Thoracic aorta (tissue), 2 donors: Measurements from ENCODE around the gene RRAS2. TPM values are rescaled to one million over a fixed set of nuclear protein-coding genes. Genes with fewer than 3 reads are reported as not detected.

Source experiments
- ATAC-seq: fragments of 150-250 bp; one replicate; pipeline ENCODE4 v1.8.0; 2017; ENCODE audit warnings: low read depth; ENCODE audit not compliant: insufficient number of reproducible peaks, low FRiP score
- DNase-seq: peaks from one replicate; pipeline ENCODE4 v3.0.0-alpha.2; 2020; ENCODE audit warnings: low spot score
- H3K27ac ChIP-seq, 2 donors: fragments of 200-600 bp; sonication (generic); 1 replicate in 1 of 2; 2 replicates in 1 of 2; pipeline ENCODE4 v1.5.1; 2016; ENCODE audit warnings: mild to moderate bottlenecking in 2 of 2, moderate library complexity in 2 of 2
- H3K27me3 ChIP-seq: fragments of 200-600 bp; sonication (generic); replicated peaks from 2 replicates; pipeline ENCODE4 v1.6.0; 2016; ENCODE audit warnings: mild to moderate bottlenecking; ENCODE audit not compliant: insufficient read depth
- H3K36me3 ChIP-seq: fragments of 200-600 bp; sonication (generic); one replicate; pipeline ENCODE4 v1.5.1; 2016
- H3K4me1 ChIP-seq, 2 donors: fragments of 200-600 bp; sonication (generic); 1 replicate in 1 of 2; 2 replicates in 1 of 2; pipeline versions ENCODE4 v1.5.1 to v1.6.0; 2016; ENCODE audit warnings: low read depth in 2 of 2, mild to moderate bottlenecking in 1 of 2; ENCODE audit not compliant: control insufficient read depth in 1 of 2
- H3K4me3 ChIP-seq: fragments of 200-600 bp; sonication (generic); 2 replicates; pipeline ENCODE4 v1.5.1; 2016; ENCODE audit warnings: mild to moderate bottlenecking
- H3K9me3 ChIP-seq: fragments of 200-600 bp; sonication (generic); 2 replicates; pipeline ENCODE4 v1.5.1; 2016
- total RNA-seq, 2 donors: library from RNA; depleted of rRNA; stranded (reverse); fragments of >200 nt; gene quantifications; one replicate each; pipeline versions ENCODE4 v1.1.0 to v1.2.3, GENCODE V29; 2016
- TF ChIP-seq, protein P1 (sequence below): fragments of 200-600 bp; sonication (generic); IDR thresholded peaks from one replicate; pipeline ENCODE4 v1.5.1; 2019; ENCODE audit warnings: antibody characterized with exemption

The RRAS2 gene
- total RNA-seq, 2 donors from 2014 or later, result 39.4 to 47.8 TPM

- no peaks in the 10 kb centered on the region for H3K27me3 ChIP-seq
- peak overlapping the region in 1 of 2 donors; percentile 30 for H3K27ac ChIP-seq
- DNase-seq (no peak), ATAC-seq (no peak)
- H3K9me3 ChIP-seq, result no peaks in the 10 kb centered on the region
- H3K4me1 ChIP-seq, result peaks cover 24 to 57% of the 10 kb centered on the region in 2 donors
- TF ChIP-seq, protein P1, sequence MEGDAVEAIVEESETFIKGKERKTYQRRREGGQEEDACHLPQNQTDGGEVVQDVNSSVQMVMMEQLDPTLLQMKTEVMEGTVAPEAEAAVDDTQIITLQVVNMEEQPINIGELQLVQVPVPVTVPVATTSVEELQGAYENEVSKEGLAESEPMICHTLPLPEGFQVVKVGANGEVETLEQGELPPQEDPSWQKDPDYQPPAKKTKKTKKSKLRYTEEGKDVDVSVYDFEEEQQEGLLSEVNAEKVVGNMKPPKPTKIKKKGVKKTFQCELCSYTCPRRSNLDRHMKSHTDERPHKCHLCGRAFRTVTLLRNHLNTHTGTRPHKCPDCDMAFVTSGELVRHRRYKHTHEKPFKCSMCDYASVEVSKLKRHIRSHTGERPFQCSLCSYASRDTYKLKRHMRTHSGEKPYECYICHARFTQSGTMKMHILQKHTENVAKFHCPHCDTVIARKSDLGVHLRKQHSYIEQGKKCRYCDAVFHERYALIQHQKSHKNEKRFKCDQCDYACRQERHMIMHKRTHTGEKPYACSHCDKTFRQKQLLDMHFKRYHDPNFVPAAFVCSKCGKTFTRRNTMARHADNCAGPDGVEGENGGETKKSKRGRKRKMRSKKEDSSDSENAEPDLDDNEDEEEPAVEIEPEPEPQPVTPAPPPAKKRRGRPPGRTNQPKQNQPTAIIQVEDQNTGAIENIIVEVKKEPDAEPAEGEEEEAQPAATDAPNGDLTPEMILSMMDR, result no peak
- H3K4me3 ChIP-seq, result no peak overlapping the region
- no peaks in the 10 kb centered on the region for H3K36me3 ChIP-seq
Measured at GRCh38 chr11:14371249-14371648, 12.3 kb upstream of the RRAS2 start.

GRCh38 chr11:14370496-14370895 lies 11.5 kb upstream of the RRAS2 start:
- H3K36me3 ChIP-seq, result no peaks in the 10 kb centered on the region
- H3K4me1 ChIP-seq, result peaks cover 23 to 50% of the 10 kb centered on the region in 2 donors
- TF ChIP-seq, protein P1, result no peak
- H3K27me3 ChIP-seq, result no peaks in the 10 kb centered on the region
- DNase-seq (no peak), ATAC-seq (no peak)
- H3K27ac ChIP-seq, result peak overlapping the region in 1 of 2 donors; percentile 30
- H3K9me3 ChIP-seq, result no peaks in the 10 kb centered on the region
- no peak overlapping the region for H3K4me3 ChIP-seq

DNA sequence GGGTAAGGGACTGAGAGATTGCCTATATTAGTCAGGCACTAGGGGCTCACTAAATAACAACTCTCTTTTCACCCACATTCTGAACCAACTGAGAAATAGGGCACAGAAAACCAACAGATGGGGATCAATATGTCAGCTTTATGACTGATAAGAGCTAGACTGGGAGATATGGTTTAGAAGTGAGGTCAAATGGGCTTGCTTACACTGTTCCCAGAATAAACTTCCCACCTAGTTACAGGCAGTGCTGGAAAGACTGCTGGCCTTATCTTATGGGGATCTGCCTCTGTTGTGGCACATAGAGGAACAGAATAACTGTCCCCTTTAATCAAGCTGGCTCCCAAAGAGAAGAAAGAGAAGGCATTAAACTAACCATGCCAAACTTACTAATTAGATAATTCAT lies 10.6 kb upstream of the RRAS2 start:
- Histone ChIP-seq H3K27me3 (no peaks in the 10 kb centered on the region), H3K4me3 (no peak overlapping the region), H3K9me3 (no peaks in the 10 kb centered on the region), H3K36me3 (no peaks in the 10 kb centered on the region), H3K27ac (no peak overlapping the region), H3K4me1 (peaks cover 14 to 41% of the 10 kb centered on the region in 2 donors)
- ATAC-seq, result no peak
- DNase-seq, result no peak
- TF ChIP-seq, protein P1, result no peak

DNA sequence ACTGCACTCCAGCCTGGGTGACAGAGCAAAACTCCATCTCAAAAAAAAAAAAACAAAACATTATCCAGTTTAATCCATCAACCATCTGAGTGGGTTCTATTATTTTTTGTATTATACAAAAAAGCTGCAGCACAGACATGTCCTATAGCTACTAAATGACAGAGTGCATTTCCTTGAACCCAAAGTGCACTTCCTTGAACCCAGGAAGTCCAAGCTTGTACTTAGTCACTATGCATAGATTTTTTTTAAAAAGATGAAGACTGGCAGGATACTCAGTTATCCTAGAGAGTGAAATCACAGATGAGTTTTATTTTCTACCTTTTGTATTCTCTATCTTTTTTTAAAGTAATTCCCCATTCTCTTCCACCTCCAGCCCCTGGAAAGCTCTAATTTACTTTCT lies 8.0 kb upstream of the RRAS2 start:
- H3K4me1 ChIP-seq, result peaks cover 0 to 21% of the 10 kb centered on the region in 2 donors
- H3K36me3 ChIP-seq, result no peaks in the 10 kb centered on the region
- no peaks in the 10 kb centered on the region for H3K9me3 ChIP-seq
- H3K27ac ChIP-seq, result no peak overlapping the region
- TF ChIP-seq, protein P1, result no peak
- no peak overlapping the region for H3K4me3 ChIP-seq
- H3K27me3 ChIP-seq, result no peaks in the 10 kb centered on the region
- ATAC-seq, result no peak
- no peak for DNase-seq

DNA sequence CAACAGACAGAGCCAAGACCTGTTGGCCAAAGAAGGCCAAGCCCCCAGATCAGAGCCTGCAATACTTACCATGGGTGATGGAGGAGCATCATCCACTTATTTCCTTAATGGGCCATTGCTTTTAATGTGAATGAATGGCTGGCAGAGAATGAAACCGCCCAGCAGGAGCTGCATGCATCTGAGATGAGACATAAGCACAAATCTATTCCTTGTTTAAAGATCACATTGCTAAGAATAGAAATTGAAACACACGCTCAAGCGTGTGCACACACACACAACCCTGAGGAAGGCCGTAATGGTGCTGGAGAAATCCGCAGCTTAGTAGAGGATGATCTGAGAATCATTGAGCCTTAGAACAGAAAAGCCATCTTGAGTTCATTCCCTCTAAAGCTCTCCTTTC lies 5.3 kb upstream of the RRAS2 start:
- DNase-seq, result no peak
- no peak overlapping the region for H3K4me3 ChIP-seq
- TF ChIP-seq, protein P1, result no peak
- no peaks in the 10 kb centered on the region for H3K36me3 ChIP-seq
- no peaks in the 10 kb centered on the region for H3K27me3 ChIP-seq
- H3K27ac ChIP-seq, result no peak overlapping the region
- H3K4me1 ChIP-seq, result peaks cover 0 to 6% of the 10 kb centered on the region in 2 donors
- H3K9me3 ChIP-seq, result no peaks in the 10 kb centered on the region
- ATAC-seq, result no peak
